ENCODE measurements around the gene MAGIX.
"Not testable (repeated sequence)": the region's sequence is repeated elsewhere in the genome, so short reads cannot be mapped to it uniquely, and the experiment has no call there.

The MAGIX gene

GRCh38 chrX:49162620-49163019 lies at the start of gene MAGIX:
Gene MAGIX (plus strand): TSS chrX:49162758. CDS start chrX:49162890, 132 bp downstream.
- DNase-seq, result no peak

- DNase-seq, result no peak
These were observed 46.5 kb upstream of the MAGIX start for GRCh38 chrX:49116076-49116475.

GRCh38 chrX:49116716-49117115 lies 45.8 kb upstream of the MAGIX start:
- DNase-seq, result no peak

GRCh38 chrX:49117581-49117980 lies 45.0 kb upstream of the MAGIX start:
- DNase-seq, result no peak

GRCh38 chrX:49120091-49120490 lies 42.5 kb upstream of the MAGIX start:
- DNase-seq, result no peak

- no peak for DNase-seq
These were observed 40.1 kb upstream of the MAGIX start for GRCh38 chrX:49122499-49122898.

GRCh38 chrX:49127742-49128258 lies 34.8 kb upstream of the MAGIX start:
- not testable (repeated sequence) for DNase-seq

- DNase-seq, result no peak
These were observed 33.1 kb upstream of the MAGIX start for GRCh38 chrX:49129427-49129826.

GRCh38 chrX:49132275-49132674 lies 30.3 kb upstream of the MAGIX start:
- not testable (repeated sequence) for DNase-seq

GRCh38 chrX:49133759-49134158 lies 28.8 kb upstream of the MAGIX start:
- no peak for DNase-seq

GRCh38 chrX:49137492-49137891 lies 25.1 kb upstream of the MAGIX start:
- no peak for DNase-seq

GRCh38 chrX:49139713-49140112 lies 22.8 kb upstream of the MAGIX start:
- no peak for DNase-seq

- DNase-seq, result not testable (repeated sequence)
These were observed 20.3 kb upstream of the MAGIX start for GRCh38 chrX:49142264-49142663.

- peak; percentile 20 for DNase-seq
These were observed 19.4 kb upstream of the MAGIX start for GRCh38 chrX:49143154-49143553.

- no peak for DNase-seq
These were observed 15.3 kb upstream of the MAGIX start for GRCh38 chrX:49147282-49147681.

GRCh38 chrX:49147936-49148335 lies 14.6 kb upstream of the MAGIX start:
- DNase-seq, result no peak

GRCh38 chrX:49148390-49149100 lies 14.0 kb upstream of the MAGIX start:
- not testable (repeated sequence) for DNase-seq

- DNase-seq, result not testable (repeated sequence)
These were observed 13.3 kb upstream of the MAGIX start for GRCh38 chrX:49149291-49149690.

GRCh38 chrX:49153467-49153866 lies 9.1 kb upstream of the MAGIX start:
- DNase-seq, result no peak

- DNase-seq, result peak; percentile 18
These were observed 7.2 kb upstream of the MAGIX start for GRCh38 chrX:49155243-49155899.

GRCh38 chrX:49155900-49156837 lies 6.4 kb upstream of the MAGIX start:
- peak; percentile 82 for DNase-seq

- no peak for DNase-seq
These were observed 5.4 kb upstream of the MAGIX start for GRCh38 chrX:49157194-49157593.

GRCh38 chrX:49160908-49161307 lies 1.6 kb upstream of the MAGIX start:
- DNase-seq, result no peak

All from stimulated activated CD4-positive, alpha-beta T cell treated with anti-CD3 and anti-CD28 coated beads, Interleukin-4, amount 100 ng/mL, for 1 hour (primary cell).